ENCODE data around the gene SENP6.
A peak's percentile ranks its signal among the peaks of the same experiment; 100 is the strongest.

The SENP6 gene

DNA sequence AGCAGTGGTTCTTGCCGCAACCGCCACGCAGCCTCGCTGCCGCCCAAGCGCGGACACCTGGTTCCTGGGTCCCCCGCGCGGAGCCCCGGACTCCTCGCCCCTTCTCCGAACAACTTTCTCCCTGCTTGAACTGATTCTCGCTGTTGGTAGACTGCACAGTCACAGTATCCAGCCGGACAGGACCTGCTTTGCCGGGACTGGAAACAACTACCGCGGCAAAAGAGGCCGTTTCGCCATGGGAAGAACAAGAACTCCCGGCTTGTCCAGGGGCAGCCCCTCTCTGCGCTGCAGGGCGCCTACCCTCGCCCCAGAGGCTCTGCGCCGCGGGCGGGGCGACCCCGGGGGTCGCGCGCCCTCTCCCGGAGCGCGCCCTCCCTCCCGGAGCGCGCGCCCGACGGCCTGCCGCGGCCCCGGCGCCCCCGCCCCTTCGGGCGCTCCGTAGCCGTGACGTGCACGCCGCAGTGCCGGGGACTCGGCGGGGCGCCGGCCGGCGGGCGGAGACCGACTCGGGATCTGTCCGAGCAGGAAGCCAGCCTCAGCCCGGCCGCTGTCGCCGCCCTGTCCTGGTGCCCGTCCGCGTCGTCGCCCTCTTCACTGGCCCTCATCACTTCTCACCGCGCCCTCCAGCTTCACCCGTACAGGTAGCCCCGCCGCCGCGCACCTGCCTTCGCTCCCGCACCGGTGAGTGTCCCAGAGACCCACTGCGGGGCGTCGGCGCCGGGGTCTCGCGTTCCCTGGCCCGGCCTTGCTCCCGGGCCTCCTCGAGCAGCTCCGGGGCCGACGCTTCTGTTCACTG lies 147.3 kb downstream of the SENP6 start, which contains the start of gene MYO6:
Gene MYO6 (plus strand): TSS at position 497 of the 796 bp plus-strand sequence. CDS start 68,309 bp downstream, outside the sequence.
- DNase-seq: no peak

GRCh38 chr6:75751443-75751842 lies 149.8 kb downstream of the SENP6 start:
- no peak for DNase-seq

DNA sequence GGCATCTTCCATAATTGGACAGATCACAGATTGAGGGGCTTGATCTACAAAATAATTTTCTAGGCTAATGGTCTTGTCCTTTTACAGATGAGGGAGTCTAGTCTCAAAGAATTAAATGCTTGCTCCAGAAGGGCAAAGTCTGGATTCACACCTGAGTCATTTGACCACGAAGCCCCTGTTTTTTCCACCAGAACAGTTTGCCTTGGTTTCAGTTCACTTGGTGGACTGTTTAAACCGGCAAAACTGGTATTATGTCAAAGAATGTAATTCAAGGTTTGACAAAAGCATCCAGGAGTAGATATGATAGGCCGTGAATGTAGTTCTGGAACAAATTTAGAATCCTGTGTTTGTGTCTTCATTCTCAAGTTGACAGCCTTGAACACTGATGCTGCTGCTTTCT lies 150.7 kb downstream of the SENP6 start:
- no peak for DNase-seq

DNA sequence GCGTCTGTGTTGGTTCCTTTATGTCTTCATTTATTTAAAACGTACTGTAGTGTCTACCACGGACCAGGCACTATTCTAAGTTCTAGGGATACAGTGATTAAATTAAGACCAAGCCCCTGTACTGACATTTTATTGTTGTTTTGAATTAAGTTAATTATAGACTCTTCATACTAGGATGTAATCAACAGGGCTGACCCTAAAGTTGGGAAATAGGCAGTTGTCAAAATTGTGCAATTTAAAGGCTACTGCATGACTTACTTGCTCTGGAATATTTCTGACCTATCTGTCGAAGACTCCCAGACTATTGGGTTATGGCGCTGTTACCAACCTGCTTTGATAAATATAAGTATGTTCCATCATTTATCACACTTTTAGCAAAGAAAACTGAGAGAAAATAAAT lies 154.0 kb downstream of the SENP6 start:
- peak; percentile 7 for DNase-seq

- no peak for DNase-seq
Measured at GRCh38 chr6:75757295-75757694, 155.6 kb downstream of the SENP6 start.

DNA sequence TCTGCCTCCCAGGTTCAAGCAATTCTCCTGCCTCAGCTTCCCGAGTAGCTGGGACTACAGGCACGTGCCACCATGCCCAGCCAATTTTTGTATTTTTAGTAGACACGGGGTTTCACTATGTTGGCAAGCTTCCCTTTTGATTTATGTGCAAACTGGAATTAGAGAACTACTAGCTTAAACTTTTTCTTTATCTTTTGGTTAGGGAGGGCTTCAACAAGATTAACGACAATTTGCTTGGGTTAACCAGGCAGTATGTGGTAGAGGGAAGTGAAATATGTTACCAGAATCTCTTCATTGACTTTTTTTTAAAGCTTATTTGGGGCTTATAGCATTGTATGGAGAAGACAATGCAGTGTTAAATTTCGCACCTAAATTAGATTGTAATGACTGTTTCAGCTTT lies 156.4 kb downstream of the SENP6 start:
- peak; percentile 95 for DNase-seq

DNA sequence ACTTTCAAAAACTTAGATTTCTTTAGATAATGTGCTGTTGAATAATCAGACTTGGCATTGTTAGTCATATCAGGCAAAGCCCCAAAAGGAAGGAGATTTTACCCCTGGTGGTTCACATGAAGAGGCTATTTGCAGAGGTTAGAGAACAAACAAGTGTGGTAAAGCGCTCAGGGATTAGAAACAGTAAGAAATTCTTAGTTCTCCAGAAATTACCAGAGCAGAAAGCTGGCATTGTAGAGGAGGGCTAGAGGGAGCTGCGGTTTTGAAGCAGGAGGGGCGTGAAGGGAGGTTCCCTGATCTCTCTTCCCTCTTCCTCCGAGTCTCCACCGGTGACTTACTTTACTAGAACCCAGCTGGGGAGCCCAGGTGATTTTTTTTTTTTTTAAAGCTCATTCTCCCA lies 157.5 kb downstream of the SENP6 start:
- DNase-seq: peak; percentile 19

GRCh38 chr6:75760320-75760719 lies 158.6 kb downstream of the SENP6 start:
- no peak for DNase-seq

DNA sequence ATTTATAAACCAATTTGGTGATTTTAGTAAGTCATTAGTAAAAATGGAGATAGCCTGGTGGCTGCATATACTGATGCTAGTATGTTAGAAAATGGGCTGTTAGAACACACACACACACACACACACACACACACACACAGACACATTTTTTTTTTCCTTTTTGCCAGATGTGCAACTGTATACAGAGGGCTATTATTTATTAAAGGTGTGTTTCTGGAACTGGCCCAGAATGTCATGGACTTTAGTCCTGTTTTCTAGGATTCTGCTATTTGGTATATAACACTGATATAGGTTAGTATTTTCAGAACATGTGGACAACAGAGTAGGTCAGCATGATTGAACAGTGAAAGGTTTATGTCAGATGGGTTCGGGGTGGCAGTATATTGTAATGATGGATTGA lies 159.8 kb downstream of the SENP6 start:
- no peak for DNase-seq

DNA sequence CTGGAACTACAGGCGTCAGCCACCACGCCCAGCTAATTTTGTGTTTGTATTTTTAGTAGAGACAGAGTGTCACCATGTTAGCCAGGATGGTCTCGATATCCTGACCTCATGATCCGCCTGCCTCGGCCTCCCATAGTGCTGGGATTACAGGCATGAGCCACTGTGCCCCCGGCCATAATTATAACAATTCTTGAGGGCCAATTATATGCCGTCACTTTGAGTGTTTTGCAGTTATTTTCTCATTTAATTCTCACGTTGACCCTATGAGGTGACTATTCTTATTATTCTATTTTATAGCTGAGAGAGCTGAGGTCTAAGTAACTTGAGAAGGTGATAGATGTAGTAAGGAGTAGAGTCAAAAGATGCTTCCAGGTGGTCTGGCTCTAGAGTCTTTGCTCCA lies 160.4 kb downstream of the SENP6 start:
- DNase-seq: no peak

DNA sequence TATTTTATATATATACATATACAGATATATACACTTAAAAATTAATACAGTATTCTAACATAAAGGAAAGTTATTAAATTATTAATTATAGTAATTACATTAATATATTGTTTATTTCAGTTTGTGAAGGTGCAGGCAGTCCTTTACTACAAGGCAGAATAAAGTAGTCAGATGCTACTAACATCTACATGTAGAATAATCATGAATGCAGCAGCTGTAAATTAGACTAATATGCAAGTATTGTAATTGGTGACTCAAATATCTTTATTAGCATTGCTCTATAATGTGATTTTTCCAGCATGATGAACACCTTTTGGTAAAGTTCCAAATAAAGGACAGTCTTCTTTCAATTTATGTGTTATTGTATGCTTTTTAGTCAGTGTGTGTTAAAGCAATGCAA lies 164.7 kb downstream of the SENP6 start:
- DNase-seq: no peak
